A673 (cell line): ENCODE data around the gene WDFY4.

Experiments
- CTCF ChIP-seq: fragments of 300-800, 200-600 bp; sonication (generic); conservative IDR thresholded peaks from 2 replicates; pipeline ENCODE4 v1.5.1; 2017; ENCODE audit warnings: low read depth, mild to moderate bottlenecking, antibody characterized with exemption, low read length, moderate library complexity, mixed read lengths
- EZH2 ChIP-seq: fragments of 200-600 bp; sonication (generic); IDR thresholded peaks from 2 replicates; pipeline ENCODE4 v1.6.1; 2017; ENCODE audit warnings: borderline replicate concordance, low read depth, mild to moderate bottlenecking, mixed read lengths, antibody characterized with exemption, low read length; ENCODE audit not compliant: poor library complexity, severe bottlenecking

GRCh38 chr10:48999346-48999745 is 314.7 kb downstream of the WDFY4 start:
- no peak for TF ChIP-seq CTCF
- TF ChIP-seq EZH2: no peak
